PC-3 (cell line): Measurements from ENCODE around the gene SEMA3C. TPM values are rescaled to one million over a fixed set of nuclear protein-coding genes. Genes with fewer than 3 reads are reported as not detected.

Source experiments
- ATAC-seq: fragments of 200-7000 bp; cut with Tn5 transposase; 2 replicates; pipeline ENCODE4 v1.9.1; 2020; ENCODE audit warnings: mild to moderate bottlenecking, moderate library complexity
- BruUV-seq: library from RNA; stranded (reverse); fragments of 400-500 nt; replicated peaks from 2 replicates; lab custom pipeline; 2021; lab: Mats Ljungman, UMichigan
- CTCF ChIA-PET: fragments of 300-600 bp; sonication (Branson Sonifier 250); formaldehyde crosslinking; loops from one replicate; lab custom pipeline; 2022; ENCODE audit warnings: antibody characterized with exemption; lab: Charles Lee
- POLR2A ChIA-PET: fragments of 300-600 bp; sonication (Branson Sonifier 250); formaldehyde crosslinking; loops from one replicate; lab custom pipeline; 2022; ENCODE audit warnings: antibody characterized with exemption; ENCODE audit not compliant: unreplicated experiment; lab: Charles Lee
- DNase-seq: peaks from one replicate; pipeline ENCODE4 v3.0.0-alpha.2; 2015
- H2AFZ ChIP-seq: fragments of 300-600 bp; sonication (generic); 2 replicates; pipeline ENCODE4 v1.6.0; 2016; ENCODE audit warnings: antibody characterized with exemption, low read length
- H3F3A ChIP-seq: fragments of 300-600 bp; sonication (generic); one replicate; pipeline ENCODE4 v1.6.0; 2017; ENCODE audit warnings: antibody characterized with exemption, low read length, control low read depth, mild to moderate bottlenecking; ENCODE audit not compliant: unreplicated experiment
- H3K27ac ChIP-seq: fragments of 300-600 bp; sonication (generic); 2 replicates; pipeline ENCODE4 v1.5.1; 2016; ENCODE audit warnings: mild to moderate bottlenecking, low read length
- H3K27me3 ChIP-seq: fragments of 300-600 bp; sonication (generic); 2 replicates; pipeline ENCODE4 v1.6.1; 2016; ENCODE audit warnings: low read length, mixed read lengths
- H3K36me3 ChIP-seq: fragments of 300-600 bp; sonication (generic); 2 replicates; pipeline ENCODE4 v1.6.1; 2016; ENCODE audit warnings: low read depth, mixed run types, low read length, mixed read lengths
- H3K4me1 ChIP-seq: fragments of 300-600 bp; sonication (generic); 2 replicates; pipeline ENCODE4 v1.5.1; 2016; ENCODE audit warnings: low read length; ENCODE audit not compliant: insufficient read depth
- H3K4me2 ChIP-seq: fragments of 300-600 bp; sonication (generic); 2 replicates; pipeline ENCODE4 v1.6.0; 2016; ENCODE audit warnings: low read length
- H3K4me3 ChIP-seq: fragments of 300-600 bp; sonication (generic); 2 replicates; pipeline ENCODE4 v1.5.1; 2016; ENCODE audit warnings: mild to moderate bottlenecking, low read length, mixed read lengths
- H3K79me2 ChIP-seq: fragments of 300-600 bp; sonication (generic); 2 replicates; pipeline ENCODE4 v1.6.1; 2017; ENCODE audit warnings: low read length, mixed read lengths
- H3K9ac ChIP-seq: fragments of 300-600 bp; sonication (generic); 2 replicates; pipeline ENCODE4 v1.6.0; 2016; ENCODE audit warnings: mild to moderate bottlenecking, low read length
- H3K9me2 ChIP-seq: fragments of 300-600 bp; sonication (generic); replicated peaks from 2 replicates; pipeline ENCODE4 v1.6.1; 2016; ENCODE audit warnings: mixed run types, low read length, mixed read lengths
- H3K9me3 ChIP-seq: fragments of 300-600 bp; sonication (generic); 2 replicates; pipeline ENCODE4 v1.6.1; 2016; ENCODE audit warnings: low read length, mixed read lengths
- H4K20me1 ChIP-seq: fragments of 300-600 bp; sonication (generic); 2 replicates; pipeline ENCODE4 v1.6.1; 2016; ENCODE audit warnings: low read length, mixed read lengths
- EZH2 ChIP-seq: fragments of 300-600 bp; sonication (generic); IDR thresholded peaks from one replicate; pipeline ENCODE4 v1.6.1; 2017; ENCODE audit warnings: antibody characterized with exemption, mild to moderate bottlenecking, low read length; ENCODE audit not compliant: unreplicated experiment
- EZH2phosphoT487 ChIP-seq: fragments of 300-600 bp; sonication (generic); IDR thresholded peaks from 2 replicates; pipeline ENCODE4 v1.6.1; 2018; ENCODE audit warnings: mild to moderate bottlenecking, antibody characterized with exemption, low read length, borderline replicate concordance
- intact Hi-C: fragments of 100-400 bp; cut with micrococcal nuclease; formaldehyde crosslinking; loops from 2 replicates; pipeline ENCODE4 v1.9.0; 2023
- total RNA-seq: library from RNA; depleted of rRNA; stranded (reverse); fragments of >200 nt; gene quantifications from 2 replicates; pipeline ENCODE4 v1.2.3, GENCODE V29; 2014
- TF ChIP-seq, protein P1 (sequence below): fragments of 300-600 bp; sonication (generic); conservative IDR thresholded peaks from 2 replicates; pipeline ENCODE4 v1.5.1; 2017; ENCODE audit warnings: antibody characterized with exemption, low read depth, mild to moderate bottlenecking, low read length

Gene SEMA3C
- total RNA-seq, 1 experiment from 2014 or later: 28.0 TPM

GRCh38 chr7:80946858-80947257, 28.0 kb upstream of the SEMA3C start:
- Histone ChIP-seq H3K4me1 (peaks cover 20% of the 10 kb centered on the region), H3K36me3 (no peaks in the 10 kb centered on the region), H3K9me3 (no peaks in the 10 kb centered on the region), H4K20me1 (no peaks in the 10 kb centered on the region), H2AFZ (no peak overlapping the region), H3K79me2 (no peaks in the 10 kb centered on the region), H3K4me3 (no peak overlapping the region), H3K4me2 (no peak overlapping the region), H3K27me3 (no peaks in the 10 kb centered on the region), H3K27ac (no peak overlapping the region), H3K9ac (no peak overlapping the region), H3K9me2 (no peaks in the 10 kb centered on the region), H3F3A (peaks cover 8% of the 10 kb centered on the region)
- intact Hi-C loops: no loop called here
- ATAC-seq (no peak), DNase-seq (no peak)
- no TSS peak for BruUV-seq
- ChIA-PET CTCF (no interaction called here), POLR2A (no interaction called here)
- no peak for TF ChIP-seq EZH2
- TF ChIP-seq, protein P1, sequence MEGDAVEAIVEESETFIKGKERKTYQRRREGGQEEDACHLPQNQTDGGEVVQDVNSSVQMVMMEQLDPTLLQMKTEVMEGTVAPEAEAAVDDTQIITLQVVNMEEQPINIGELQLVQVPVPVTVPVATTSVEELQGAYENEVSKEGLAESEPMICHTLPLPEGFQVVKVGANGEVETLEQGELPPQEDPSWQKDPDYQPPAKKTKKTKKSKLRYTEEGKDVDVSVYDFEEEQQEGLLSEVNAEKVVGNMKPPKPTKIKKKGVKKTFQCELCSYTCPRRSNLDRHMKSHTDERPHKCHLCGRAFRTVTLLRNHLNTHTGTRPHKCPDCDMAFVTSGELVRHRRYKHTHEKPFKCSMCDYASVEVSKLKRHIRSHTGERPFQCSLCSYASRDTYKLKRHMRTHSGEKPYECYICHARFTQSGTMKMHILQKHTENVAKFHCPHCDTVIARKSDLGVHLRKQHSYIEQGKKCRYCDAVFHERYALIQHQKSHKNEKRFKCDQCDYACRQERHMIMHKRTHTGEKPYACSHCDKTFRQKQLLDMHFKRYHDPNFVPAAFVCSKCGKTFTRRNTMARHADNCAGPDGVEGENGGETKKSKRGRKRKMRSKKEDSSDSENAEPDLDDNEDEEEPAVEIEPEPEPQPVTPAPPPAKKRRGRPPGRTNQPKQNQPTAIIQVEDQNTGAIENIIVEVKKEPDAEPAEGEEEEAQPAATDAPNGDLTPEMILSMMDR: no peak
- TF ChIP-seq EZH2phosphoT487: no peak

DNA sequence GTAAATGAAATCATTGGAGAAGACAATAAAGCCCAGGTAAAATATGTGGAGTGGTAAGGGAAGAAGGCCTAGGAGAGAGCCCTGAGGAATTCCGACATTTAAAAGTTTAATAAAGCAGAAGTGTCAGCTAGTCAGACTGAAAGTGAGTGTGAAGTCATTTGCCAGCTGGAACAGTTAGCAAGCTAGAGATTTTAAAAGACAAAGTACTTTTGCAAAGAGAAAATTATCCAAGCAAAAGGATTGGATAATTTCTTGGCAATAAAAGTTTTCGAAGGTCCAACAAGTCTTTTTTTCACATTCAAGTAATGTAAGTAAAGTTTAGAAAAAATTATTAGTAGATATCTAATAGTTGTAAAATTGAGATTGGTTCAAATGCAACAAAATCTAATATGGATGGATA, 27.1 kb upstream of the SEMA3C start:
- Histone ChIP-seq H3K4me2 (no peak overlapping the region), H3K4me1 (peaks cover 29% of the 10 kb centered on the region), H3F3A (peaks cover 10% of the 10 kb centered on the region), H3K79me2 (no peaks in the 10 kb centered on the region), H3K4me3 (no peak overlapping the region), H2AFZ (no peak overlapping the region), H3K27ac (no peak overlapping the region), H3K9ac (no peak overlapping the region), H4K20me1 (no peaks in the 10 kb centered on the region), H3K27me3 (no peaks in the 10 kb centered on the region), H3K9me2 (no peaks in the 10 kb centered on the region), H3K9me3 (no peaks in the 10 kb centered on the region), H3K36me3 (no peaks in the 10 kb centered on the region)
- intact Hi-C loops: no loop called here
- TF ChIP-seq EZH2 (no peak), EZH2phosphoT487 (no peak)
- TF ChIP-seq, protein P1: no peak
- ChIA-PET CTCF (no interaction called here), POLR2A (no interaction called here)
- no peak for DNase-seq
- no TSS peak for BruUV-seq
- no peak for ATAC-seq

DNA sequence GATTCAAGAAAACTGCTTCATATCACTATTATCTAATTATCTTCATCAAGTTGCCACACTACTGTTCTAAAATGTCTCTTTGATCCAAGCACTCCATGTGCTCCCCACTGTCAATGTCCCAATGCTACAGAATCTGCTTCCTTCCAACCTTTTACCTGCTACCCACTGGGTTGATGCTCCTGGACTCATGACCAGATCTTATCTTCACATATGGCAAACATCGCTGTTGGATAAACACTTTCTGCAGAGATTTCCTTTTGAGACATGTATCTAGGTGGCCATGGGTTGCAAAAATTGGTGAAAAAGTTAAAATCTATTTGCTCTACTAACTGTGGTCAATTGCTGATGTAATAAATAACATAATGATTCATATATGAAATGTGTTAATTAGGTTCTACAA, 24.5 kb upstream of the SEMA3C start:
- BruUV-seq: no TSS peak
- POLR2A ChIA-PET: no interaction called here
- H3K4me1 ChIP-seq: peaks cover 41% of the 10 kb centered on the region
- no peak for TF ChIP-seq EZH2
- H3K4me2 ChIP-seq: peak overlapping the region; percentile 73
- peak overlapping the region; percentile 90 for H3K9ac ChIP-seq
- no peaks in the 10 kb centered on the region for H4K20me1 ChIP-seq
- no peaks in the 10 kb centered on the region for H3K9me3 ChIP-seq
- CTCF ChIA-PET: no interaction called here
- DNase-seq: peak; percentile 40
- no peaks in the 10 kb centered on the region for H3K36me3 ChIP-seq
- H3K9me2 ChIP-seq: no peaks in the 10 kb centered on the region
- no peaks in the 10 kb centered on the region for H3K27me3 ChIP-seq
- peak overlapping the region; percentile 32; the same call in 1 of the 2 replicates for H3K4me3 ChIP-seq
- H2AFZ ChIP-seq: peak overlapping the region; percentile 57
- H3K27ac ChIP-seq: peak overlapping the region; percentile 99
- intact Hi-C loops: loop anchor here (2.0 to 5.0 kb wide), 4 partner anchors 129 to 467 kb away; no protein-coding TSS in a partner anchor
- H3F3A ChIP-seq: peaks cover 13% of the 10 kb centered on the region
- ATAC-seq: no peak
- H3K79me2 ChIP-seq: no peaks in the 10 kb centered on the region
